Measurements from ENCODE around the gene ABRACL.

DNA sequence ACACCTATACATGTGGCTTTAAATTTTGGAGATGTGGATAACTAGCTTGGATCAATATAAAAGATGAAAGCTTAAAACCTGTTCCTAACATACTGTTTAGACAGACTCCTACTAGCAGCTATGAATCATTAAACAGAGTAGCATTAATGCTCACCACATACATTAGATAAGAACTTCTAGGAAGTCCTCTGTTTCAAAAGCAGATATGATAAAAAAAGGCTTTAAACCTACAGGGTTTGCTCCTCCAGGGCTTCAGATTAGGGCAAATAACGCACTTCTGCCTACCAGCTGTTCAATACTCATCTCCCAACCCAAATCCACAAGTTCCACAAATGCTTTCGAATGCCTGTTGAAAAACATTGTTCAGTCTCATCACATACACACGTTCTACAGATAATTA is 42.0 kb upstream of the ABRACL start:
- TF ChIP-seq CTCF (IDR thresholded peaks at IDR 0.05) (no peak), EP300 (IDR thresholded peaks at IDR 0.05) (no peak), POLR2A (IDR thresholded peaks at IDR 0.05) (no peak), POLR2AphosphoS5 (IDR thresholded peaks at IDR 0.05) (no peak)

Measured in upper lobe of left lung (tissue), 4 donors.